Measurements from ENCODE around the gene RPS19. TPM values are rescaled to one million over a fixed set of nuclear protein-coding genes. Genes with fewer than 3 reads are reported as not detected.
"Not testable (repeated sequence)": the region's sequence is repeated elsewhere in the genome, so short reads cannot be mapped to it uniquely, and the experiment has no call there.

The RPS19 gene
- total and polyA plus RNA-seq, 7 donors: 593 to 2,236 (median 962) TPM

DNA sequence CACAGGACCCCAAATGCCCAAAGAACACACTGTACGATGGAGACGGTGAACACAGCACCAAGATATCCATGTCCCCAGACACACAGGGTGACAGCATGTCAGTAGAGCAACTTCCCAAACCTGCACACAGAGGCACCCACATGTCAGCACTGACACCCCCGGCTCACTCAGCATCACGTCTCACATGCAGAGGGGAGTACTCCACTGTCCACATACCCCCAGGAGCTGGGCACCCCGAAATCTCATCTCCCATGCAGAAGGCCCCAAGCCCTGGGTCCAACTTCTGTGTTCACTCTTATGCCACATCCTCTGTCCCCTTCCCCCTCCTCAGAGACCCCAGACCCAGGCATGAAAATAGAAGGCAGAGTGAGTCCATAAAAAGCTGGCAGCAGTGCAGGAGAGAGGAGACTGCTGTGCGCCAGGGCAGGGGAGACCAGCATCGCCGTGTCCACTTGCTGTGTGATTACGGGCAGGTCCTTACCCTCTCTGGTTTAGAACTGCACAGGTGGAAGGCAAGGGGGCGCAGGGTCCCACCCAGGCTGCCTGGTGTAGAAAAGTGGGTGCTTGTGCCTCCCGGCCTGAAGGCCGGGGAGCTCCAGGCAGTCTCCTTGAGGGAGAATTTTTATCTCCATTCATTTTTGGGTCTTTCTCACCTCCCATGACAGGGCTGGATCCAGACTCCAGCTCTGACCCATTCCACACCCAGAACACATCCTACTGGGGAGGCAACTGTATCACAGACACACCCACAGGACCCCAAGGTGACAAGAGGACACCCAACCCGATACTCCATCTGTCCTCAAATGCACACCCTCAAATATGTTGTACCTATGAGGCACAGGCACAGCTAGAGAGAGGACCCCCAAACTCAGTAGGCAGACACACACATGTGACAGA is 51.2 kb downstream of the RPS19 start:
- DNase-seq (no peak), ATAC-seq (no peak)
- Histone ChIP-seq H3K36me3 (ENCODE audit: insufficient read depth in 1 of 2, low read depth in 1 of 2) (peaks cover 0 to 11% of the 10 kb centered on the region in 2 donors), H3K27ac (no peak overlapping the region), H3K4me1 (no peaks in the 10 kb centered on the region), H3K9me3 (no peaks in the 10 kb centered on the region), H3K27me3 (ENCODE audit: insufficient read depth in 3 of 3, low read length in 2 of 3) (peaks cover 0 to 38% (median 24%) of the 10 kb centered on the region in 3 donors), H3K4me3 (no peak overlapping the region)
- TF ChIP-seq, protein P1, sequence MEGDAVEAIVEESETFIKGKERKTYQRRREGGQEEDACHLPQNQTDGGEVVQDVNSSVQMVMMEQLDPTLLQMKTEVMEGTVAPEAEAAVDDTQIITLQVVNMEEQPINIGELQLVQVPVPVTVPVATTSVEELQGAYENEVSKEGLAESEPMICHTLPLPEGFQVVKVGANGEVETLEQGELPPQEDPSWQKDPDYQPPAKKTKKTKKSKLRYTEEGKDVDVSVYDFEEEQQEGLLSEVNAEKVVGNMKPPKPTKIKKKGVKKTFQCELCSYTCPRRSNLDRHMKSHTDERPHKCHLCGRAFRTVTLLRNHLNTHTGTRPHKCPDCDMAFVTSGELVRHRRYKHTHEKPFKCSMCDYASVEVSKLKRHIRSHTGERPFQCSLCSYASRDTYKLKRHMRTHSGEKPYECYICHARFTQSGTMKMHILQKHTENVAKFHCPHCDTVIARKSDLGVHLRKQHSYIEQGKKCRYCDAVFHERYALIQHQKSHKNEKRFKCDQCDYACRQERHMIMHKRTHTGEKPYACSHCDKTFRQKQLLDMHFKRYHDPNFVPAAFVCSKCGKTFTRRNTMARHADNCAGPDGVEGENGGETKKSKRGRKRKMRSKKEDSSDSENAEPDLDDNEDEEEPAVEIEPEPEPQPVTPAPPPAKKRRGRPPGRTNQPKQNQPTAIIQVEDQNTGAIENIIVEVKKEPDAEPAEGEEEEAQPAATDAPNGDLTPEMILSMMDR (IDR thresholded peaks at IDR 0.05): no peak
- 51 to 59% (median 53%) methylated on average over 13 of the region's 13 CpGs for WGBS, 3 donors
- intact Hi-C loops (cut with DNase I): no loop called here

DNA sequence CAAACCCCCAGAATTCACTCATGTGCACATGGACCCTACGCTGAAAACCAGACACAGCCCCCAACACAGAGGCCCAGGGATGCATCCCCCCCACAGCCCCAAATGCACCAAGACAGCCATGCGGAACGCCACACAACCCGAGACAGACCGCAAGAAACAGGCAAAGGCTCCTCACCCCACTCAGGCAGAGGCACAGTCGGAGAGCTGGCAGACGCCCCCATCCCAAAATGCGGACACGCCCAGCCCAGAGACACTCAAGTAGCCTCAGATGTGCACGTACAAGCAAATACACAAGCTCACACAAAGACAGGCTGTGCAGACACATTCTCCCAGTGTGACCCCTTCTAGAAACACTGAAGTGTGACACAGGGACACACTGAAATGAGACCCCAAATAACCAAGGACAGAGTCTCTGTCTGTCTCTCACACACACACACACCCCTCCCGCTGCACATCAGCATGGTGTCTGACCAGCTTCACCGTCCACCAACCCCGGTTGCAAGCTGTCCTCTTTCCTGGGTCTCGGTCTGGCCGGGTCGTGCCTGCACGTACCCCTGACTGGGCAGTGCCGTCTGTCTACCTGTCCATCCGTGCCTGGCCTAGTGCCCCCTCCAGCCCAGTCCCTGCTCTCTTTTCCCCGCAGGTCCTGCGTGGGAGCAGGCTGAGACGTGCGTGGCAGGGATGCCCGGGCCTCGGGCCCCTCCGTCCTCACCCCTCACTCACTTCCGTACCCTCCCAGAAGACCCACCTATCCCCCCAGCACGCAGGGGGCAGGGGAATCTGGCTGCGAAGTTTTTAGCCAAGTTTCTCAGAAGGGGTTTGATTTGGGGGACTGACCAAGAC is 52.1 kb downstream of the RPS19 start:
- no peak for DNase-seq
- H3K4me3 ChIP-seq: no peak overlapping the region
- no peak for ATAC-seq
- H3K36me3 ChIP-seq (ENCODE audit: insufficient read depth in 1 of 2, low read depth in 1 of 2): peaks cover 0 to 3% of the 10 kb centered on the region in 2 donors
- H3K4me1 ChIP-seq: no peaks in the 10 kb centered on the region
- TF ChIP-seq, protein P1 (IDR thresholded peaks at IDR 0.05): no peak
- no peaks in the 10 kb centered on the region for H3K9me3 ChIP-seq
- no peak overlapping the region for H3K27ac ChIP-seq
- WGBS, 3 donors: 4 to 5% (median 5%) methylated on average over 29 of the region's 29 CpGs
- H3K27me3 ChIP-seq (ENCODE audit: insufficient read depth in 3 of 3, low read length in 2 of 3): peaks cover 0 to 46% (median 29%) of the 10 kb centered on the region in 3 donors
- intact Hi-C loops (cut with DNase I): no loop called here

DNA sequence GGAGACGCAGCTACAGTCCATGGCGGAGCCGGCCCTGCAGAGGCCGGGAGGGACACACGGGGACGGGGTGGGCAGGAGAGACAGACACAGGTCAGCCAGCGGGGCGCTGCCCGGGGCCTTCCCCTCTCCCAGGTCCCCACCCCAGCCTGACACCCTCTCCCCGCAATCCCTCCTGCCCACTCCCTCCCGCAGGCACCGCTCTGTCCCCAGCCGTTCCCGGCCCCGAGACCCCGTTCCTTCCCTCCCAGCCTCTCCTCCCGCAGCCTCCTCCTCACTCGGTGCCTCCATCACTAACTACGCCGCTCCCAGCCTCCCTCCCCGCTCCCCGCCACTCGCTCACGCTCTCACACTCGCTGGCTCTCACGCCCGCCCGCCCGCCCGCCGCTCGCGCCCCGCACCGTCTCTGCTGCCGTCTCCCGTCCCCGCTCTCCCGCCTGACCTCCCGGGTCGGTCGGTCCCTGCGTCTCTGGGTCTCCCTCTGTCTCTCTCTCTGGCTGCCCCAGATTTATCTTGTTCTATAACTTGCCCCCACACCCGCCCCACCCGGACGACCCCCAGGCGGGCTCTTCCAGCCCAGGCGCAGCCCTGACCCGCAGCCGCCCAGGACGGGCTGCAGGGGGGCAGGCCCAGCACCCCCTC is 53.0 kb downstream of the RPS19 start:
- DNase-seq (no peak), ATAC-seq (no peak)
- no peaks in the 10 kb centered on the region for H3K9me3 ChIP-seq
- H3K36me3 ChIP-seq (ENCODE audit: insufficient read depth in 1 of 2, low read depth in 1 of 2): no peaks in the 10 kb centered on the region
- intact Hi-C loops (cut with DNase I): no loop called here
- H3K27me3 ChIP-seq (ENCODE audit: insufficient read depth in 3 of 3, low read length in 2 of 3): peaks cover 0 to 54% (median 32%) of the 10 kb centered on the region in 3 donors
- no peak overlapping the region for H3K4me3 ChIP-seq
- TF ChIP-seq, protein P1 (IDR thresholded peaks at IDR 0.05): no peak
- H3K4me1 ChIP-seq: no peaks in the 10 kb centered on the region
- H3K27ac ChIP-seq: no peak overlapping the region
- 0 to 1% (median 1%) methylated on average over 26 to 51 of the region's 51 CpGs for WGBS, 3 donors

DNA sequence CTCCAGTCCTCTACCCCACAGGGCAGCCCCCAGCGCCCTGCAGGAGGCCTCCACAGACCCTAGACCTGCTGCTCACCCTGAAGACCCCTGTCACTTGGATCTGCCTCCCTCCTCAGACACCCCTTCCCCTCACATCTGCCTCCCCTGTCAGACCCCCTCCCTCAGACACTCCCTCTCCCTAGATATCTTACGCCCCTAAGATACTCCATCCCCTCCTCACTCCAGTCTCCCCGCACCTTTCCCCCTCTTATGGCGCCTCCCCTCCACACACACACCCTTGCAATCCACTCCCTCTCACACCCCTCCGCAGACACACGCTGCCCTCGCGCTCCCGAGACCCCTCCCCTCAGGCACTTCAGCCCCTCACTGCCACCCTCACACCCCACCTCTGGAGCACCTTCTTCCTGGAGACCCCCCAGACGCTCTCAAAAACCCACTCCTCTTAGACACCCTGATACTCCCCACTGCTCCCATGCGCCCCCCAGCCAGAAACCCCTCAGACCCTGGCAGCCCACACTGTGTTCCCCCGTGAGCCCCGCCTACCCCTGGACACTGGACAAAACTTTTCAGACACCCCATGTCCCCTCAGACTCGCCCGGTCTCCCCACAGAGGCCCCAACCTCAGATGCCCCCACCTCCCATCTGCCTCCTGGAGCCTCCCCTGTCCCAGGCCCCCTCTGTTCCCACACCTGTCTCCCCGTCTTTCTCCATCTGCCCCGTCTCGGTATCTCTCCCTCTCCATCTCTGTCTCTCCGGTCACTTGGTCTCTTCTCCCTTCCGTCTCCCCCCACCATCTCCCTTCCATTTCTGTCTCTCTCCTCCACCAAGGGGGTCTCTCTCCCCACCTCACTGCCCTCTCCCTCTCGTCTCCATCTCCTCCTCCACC is 53.7 kb downstream of the RPS19 start:
- WGBS, 3 donors: 5 to 6% (median 6%) methylated on average over 20 to 21 of the region's 21 CpGs
- TF ChIP-seq, protein P1 (IDR thresholded peaks at IDR 0.05): no peak
- Histone ChIP-seq H3K36me3 (ENCODE audit: insufficient read depth in 1 of 2, low read depth in 1 of 2) (no peaks in the 10 kb centered on the region), H3K27ac (no peak overlapping the region), H3K27me3 (ENCODE audit: insufficient read depth in 3 of 3, low read length in 2 of 3) (peaks cover 0 to 61% (median 35%) of the 10 kb centered on the region in 3 donors), H3K4me3 (no peak overlapping the region), H3K4me1 (no peaks in the 10 kb centered on the region), H3K9me3 (no peaks in the 10 kb centered on the region)
- no peak for DNase-seq
- intact Hi-C loops (cut with DNase I): no loop called here
- ATAC-seq: no peak

DNA sequence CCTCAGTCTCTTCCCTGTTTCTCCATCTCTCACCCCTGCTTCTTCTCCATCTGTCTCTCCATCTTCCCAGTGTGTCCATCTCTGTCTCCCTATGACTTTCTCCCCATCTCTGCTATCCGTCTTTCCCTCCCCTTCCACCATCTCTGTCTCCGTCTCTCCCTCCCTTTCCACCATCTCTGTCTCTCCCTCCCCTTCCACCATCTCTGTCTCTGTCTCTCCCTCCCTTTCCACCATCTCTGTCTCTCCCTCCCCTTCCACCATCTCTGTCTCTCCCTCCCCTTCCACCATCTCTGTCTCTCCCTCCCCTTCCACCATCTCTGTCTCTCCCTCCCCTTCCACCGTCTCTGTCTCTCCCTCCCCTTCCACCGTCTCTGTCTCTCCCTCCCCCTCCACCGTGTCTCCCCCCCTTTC is 54.4 kb downstream of the RPS19 start:
- DNase-seq; H3K36me3 ChIP-seq (ENCODE audit: insufficient read depth in 1 of 2, low read depth in 1 of 2); H3K4me1 ChIP-seq; intact Hi-C loops (cut with DNase I); ATAC-seq; H3K27ac ChIP-seq; H3K4me3 ChIP-seq; H3K9me3 ChIP-seq: not testable (repeated sequence)
- WGBS, 3 donors: 0 to 11% (median 2%) methylated on average over 2 to 5 of the region's 5 CpGs
- H3K27me3 ChIP-seq (ENCODE audit: insufficient read depth in 3 of 3, low read length in 2 of 3): peaks cover 0 to 67% (median 33%) of the 10 kb centered on the region in 3 donors
